ENCODE data around the gene CTNND1.

The CTNND1 gene

GRCh38 chr11:57771365-57771764, 9.8 kb downstream of the CTNND1 start:
- in situ Hi-C loops (cut with MboI; ENCODE audit: low sequenced_read_pairs, unreplicated experiment) = no loop called here
- no peak for DNase-seq (ENCODE audit: low spot score)
- no peak for TF ChIP-seq CTCF (IDR thresholded peaks at IDR 0.05; ENCODE audit: borderline replicate concordance, control extremely low read depth, extremely low read depth, insufficient read depth, missing control alignments)

- DNase-seq (ENCODE audit: low spot score) = no peak
- in situ Hi-C loops (cut with MboI; ENCODE audit: low sequenced_read_pairs, unreplicated experiment) = no loop called here
- TF ChIP-seq CTCF (IDR thresholded peaks at IDR 0.05; ENCODE audit: borderline replicate concordance, control extremely low read depth, extremely low read depth, insufficient read depth, missing control alignments) = no peak
These were observed 11.0 kb downstream of the CTNND1 start for GRCh38 chr11:57772562-57772961.

- in situ Hi-C loops (cut with MboI; ENCODE audit: low sequenced_read_pairs, unreplicated experiment) = no loop called here
- no peak for DNase-seq (ENCODE audit: low spot score)
- no peak for TF ChIP-seq CTCF (IDR thresholded peaks at IDR 0.05; ENCODE audit: borderline replicate concordance, control extremely low read depth, extremely low read depth, insufficient read depth, missing control alignments)
These were observed 11.5 kb downstream of the CTNND1 start for GRCh38 chr11:57773026-57773598.

GRCh38 chr11:57775491-57775890, 13.9 kb downstream of the CTNND1 start:
- TF ChIP-seq CTCF (IDR thresholded peaks at IDR 0.05; ENCODE audit: borderline replicate concordance, control extremely low read depth, extremely low read depth, insufficient read depth, missing control alignments) = no peak
- in situ Hi-C loops (cut with MboI; ENCODE audit: low sequenced_read_pairs, unreplicated experiment) = no loop called here
- DNase-seq (ENCODE audit: low spot score) = no peak

- TF ChIP-seq CTCF (IDR thresholded peaks at IDR 0.05; ENCODE audit: borderline replicate concordance, control extremely low read depth, extremely low read depth, insufficient read depth, missing control alignments) = no peak
- DNase-seq (ENCODE audit: low spot score) = no peak
- in situ Hi-C loops (cut with MboI; ENCODE audit: low sequenced_read_pairs, unreplicated experiment) = no loop called here
These were observed 14.5 kb downstream of the CTNND1 start for GRCh38 chr11:57776031-57776521.

GRCh38 chr11:57776577-57777210, 15.1 kb downstream of the CTNND1 start:
- no peak for DNase-seq (ENCODE audit: low spot score)
- no peak for TF ChIP-seq CTCF (IDR thresholded peaks at IDR 0.05; ENCODE audit: borderline replicate concordance, control extremely low read depth, extremely low read depth, insufficient read depth, missing control alignments)
- in situ Hi-C loops (cut with MboI; ENCODE audit: low sequenced_read_pairs, unreplicated experiment) = no loop called here

Data from GM13976 (cell line).